Kidney (tissue), 14 donors: ENCODE measurements around the gene NCKIPSD. TPM values are rescaled to one million over a fixed set of nuclear protein-coding genes. Genes with fewer than 3 reads are reported as not detected.

Source experiments
- DNase-seq, 5 donors: peaks; one replicate each; pipeline ENCODE4 v3.0.0-alpha.2; 2013 to 2020
- FAIRE-seq: peaks from 2 replicates; lab custom pipeline; 2012; peaks lifted over from hg19 to GRCh38; lab: Jason Lieb, UNC
- H3K27ac ChIP-seq, 2 donors: one replicate each; pipeline ENCODE4 v1.7.0; 2013; ENCODE audit warnings: low read depth in 2 of 2, low read length in 2 of 2, inconsistent platforms in 1 of 2
- H3K27me3 ChIP-seq: one replicate; pipeline ENCODE4 v1.7.1; 2013; ENCODE audit warnings: low read length, inconsistent platforms; ENCODE audit not compliant: control insufficient read depth, insufficient read depth
- H3K36me3 ChIP-seq, 3 donors: one replicate each; pipeline versions ENCODE4 v1.7.0 to v1.7.1; 2013; ENCODE audit warnings: low read length in 3 of 3, control low read depth in 1 of 3, inconsistent platforms in 1 of 3; ENCODE audit not compliant: insufficient read depth in 3 of 3, control insufficient read depth in 2 of 3
- H3K4me1 ChIP-seq, 3 donors: one replicate each; pipeline versions ENCODE4 v1.7.0 to v1.7.1; 2013; ENCODE audit warnings: low read length in 3 of 3, inconsistent platforms in 1 of 3, low read depth in 1 of 3; ENCODE audit not compliant: control insufficient read depth in 2 of 3, insufficient read depth in 2 of 3
- H3K4me3 ChIP-seq, 3 donors: one replicate each; pipeline versions ENCODE4 v1.7.0 to v1.8.1; 2013; ENCODE audit warnings: low read length in 3 of 3, control low read depth in 1 of 3, inconsistent platforms in 1 of 3
- H3K9ac ChIP-seq, 3 donors: one replicate each; pipeline versions ENCODE4 v1.7.0 to v1.7.1; 2013; ENCODE audit warnings: low read length in 3 of 3, control low read depth in 1 of 3, inconsistent platforms in 1 of 3
- H3K9me3 ChIP-seq, 3 donors: one replicate each; pipeline versions ENCODE4 v1.7.0 to v1.7.1; 2013; ENCODE audit warnings: low read length in 3 of 3, control low read depth in 1 of 3, inconsistent platforms in 1 of 3; ENCODE audit not compliant: control insufficient read depth in 2 of 3, insufficient read depth in 1 of 3
- intact Hi-C: fragments of 100-400 bp; cut with DNase I; formaldehyde crosslinking; loops from one replicate; pipeline ENCODE4 v1.11.1; 2022
- polyA plus RNA-seq: library from polyadenylated mRNA; stranded (reverse); fragments of 350-450 nt; fragmentation: Illumina TruSeq; extraction: RNeasy Lipid Tissue Mini Kit (QIAGEN cat#74804); gene quantifications from one replicate; pipeline ENCODE4 v1.2.3, GENCODE V29; 2014; ENCODE audit warnings: low read depth, low replicate concordance; ENCODE audit not compliant: insufficient read depth
- total RNA-seq: library from RNA; stranded (reverse); fragmentation: NEBNext Ultra II Directional; extraction: Animal tissue kit (Norgen Biotek cat#: 25700); gene quantifications from one replicate; pipeline ENCODE4 v1.2.1, GENCODE V29; 2021
- TF ChIP-seq, protein P1 (sequence below): IDR thresholded peaks from 3 replicates; pipeline ENCODE4 v1.5.1; 2012; ENCODE audit warnings: mild to moderate bottlenecking, moderate library complexity, borderline replicate concordance; ENCODE audit not compliant: insufficient read depth; ENCODE audit errors: extremely low read depth
- donor health status: control.
- donor health status: control.
- donor health status: control.
- donor health status: control.
- donor health status: control.
- donor health status: DM: yes; HTN: yes; CAD: no.
- donor health status: Normal renal cell carcinoma (clear cell type).

Gene NCKIPSD
- total and polyA plus RNA-seq, 2 donors from 2014 or later = 24.0 to 31.2 TPM

DNA sequence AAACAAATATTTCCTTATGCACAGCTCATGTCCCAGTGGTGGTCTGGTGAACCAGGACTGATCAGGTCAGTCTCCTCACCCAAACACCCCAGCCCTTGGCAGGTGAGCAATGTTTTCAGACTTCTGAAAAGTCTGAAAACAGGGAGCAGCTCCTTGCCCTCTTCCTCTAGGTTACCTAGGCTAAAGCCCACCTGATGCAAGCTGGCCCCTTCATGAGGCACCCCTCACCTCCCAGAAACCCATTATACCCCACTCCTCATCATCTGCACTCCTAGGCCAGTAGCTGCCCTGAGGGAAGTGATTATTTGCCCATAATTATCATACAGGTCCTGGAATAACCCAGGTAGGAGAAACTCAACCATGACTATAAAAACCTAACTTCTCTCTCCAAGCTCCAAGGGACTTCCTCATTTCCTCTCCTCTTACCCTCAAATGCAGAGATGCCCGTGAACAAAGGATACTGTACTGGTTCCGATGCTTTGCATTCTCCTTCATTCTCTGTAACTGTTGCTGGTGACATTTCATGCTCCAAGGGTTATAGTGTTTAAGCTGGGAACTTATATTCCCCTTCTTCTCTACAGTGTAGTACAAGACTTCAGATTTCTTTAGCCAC, 5.2 kb upstream of the NCKIPSD start:
- no peak for DNase-seq
- H3K4me1 ChIP-seq = peaks cover 0 to 13% (median 7%) of the 10 kb centered on the region in 3 donors
- intact Hi-C loops = no loop called here
- H3K9me3 ChIP-seq = no peaks in the 10 kb centered on the region
- no peak overlapping the region for H3K4me3 ChIP-seq
- H3K9ac ChIP-seq = no peak overlapping the region
- no peaks in the 10 kb centered on the region for H3K27me3 ChIP-seq
- TF ChIP-seq, protein P1, sequence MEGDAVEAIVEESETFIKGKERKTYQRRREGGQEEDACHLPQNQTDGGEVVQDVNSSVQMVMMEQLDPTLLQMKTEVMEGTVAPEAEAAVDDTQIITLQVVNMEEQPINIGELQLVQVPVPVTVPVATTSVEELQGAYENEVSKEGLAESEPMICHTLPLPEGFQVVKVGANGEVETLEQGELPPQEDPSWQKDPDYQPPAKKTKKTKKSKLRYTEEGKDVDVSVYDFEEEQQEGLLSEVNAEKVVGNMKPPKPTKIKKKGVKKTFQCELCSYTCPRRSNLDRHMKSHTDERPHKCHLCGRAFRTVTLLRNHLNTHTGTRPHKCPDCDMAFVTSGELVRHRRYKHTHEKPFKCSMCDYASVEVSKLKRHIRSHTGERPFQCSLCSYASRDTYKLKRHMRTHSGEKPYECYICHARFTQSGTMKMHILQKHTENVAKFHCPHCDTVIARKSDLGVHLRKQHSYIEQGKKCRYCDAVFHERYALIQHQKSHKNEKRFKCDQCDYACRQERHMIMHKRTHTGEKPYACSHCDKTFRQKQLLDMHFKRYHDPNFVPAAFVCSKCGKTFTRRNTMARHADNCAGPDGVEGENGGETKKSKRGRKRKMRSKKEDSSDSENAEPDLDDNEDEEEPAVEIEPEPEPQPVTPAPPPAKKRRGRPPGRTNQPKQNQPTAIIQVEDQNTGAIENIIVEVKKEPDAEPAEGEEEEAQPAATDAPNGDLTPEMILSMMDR = no peak
- peaks cover 25 to 58% (median 39%) of the 10 kb centered on the region in 3 donors for H3K36me3 ChIP-seq
- no peak overlapping the region for H3K27ac ChIP-seq
- FAIRE-seq = no peak

DNA sequence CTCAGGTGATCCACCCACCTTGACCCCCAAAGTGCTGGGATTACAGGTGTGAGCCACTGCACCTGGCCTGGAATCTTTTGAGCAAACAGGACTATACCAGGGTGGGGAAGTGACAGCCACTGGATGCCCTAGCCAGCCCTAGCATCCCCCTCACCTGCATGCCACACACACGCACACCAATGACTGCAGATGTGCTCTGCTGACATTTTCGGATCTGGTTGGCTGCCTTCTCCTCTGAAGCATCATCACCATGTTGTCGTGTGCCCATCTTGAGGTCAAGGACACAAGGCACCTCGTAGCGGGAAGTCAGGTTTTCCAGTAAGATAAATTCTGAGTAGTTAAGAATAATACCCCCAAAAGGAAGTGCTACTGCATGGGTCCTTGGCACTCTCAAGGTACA, 3.7 kb upstream of the NCKIPSD start:
- DNase-seq = no peak
- Histone ChIP-seq H3K27me3 (no peaks in the 10 kb centered on the region), H3K27ac (no peak overlapping the region), H3K4me3 (no peak overlapping the region), H3K9ac (no peak overlapping the region), H3K36me3 (peaks cover 25 to 58% (median 36%) of the 10 kb centered on the region in 3 donors), H3K9me3 (no peaks in the 10 kb centered on the region), H3K4me1 (peaks cover 0 to 10% (median 9%) of the 10 kb centered on the region in 3 donors)
- no peak for FAIRE-seq
- TF ChIP-seq, protein P1 = no peak
- intact Hi-C loops = no loop called here

DNA sequence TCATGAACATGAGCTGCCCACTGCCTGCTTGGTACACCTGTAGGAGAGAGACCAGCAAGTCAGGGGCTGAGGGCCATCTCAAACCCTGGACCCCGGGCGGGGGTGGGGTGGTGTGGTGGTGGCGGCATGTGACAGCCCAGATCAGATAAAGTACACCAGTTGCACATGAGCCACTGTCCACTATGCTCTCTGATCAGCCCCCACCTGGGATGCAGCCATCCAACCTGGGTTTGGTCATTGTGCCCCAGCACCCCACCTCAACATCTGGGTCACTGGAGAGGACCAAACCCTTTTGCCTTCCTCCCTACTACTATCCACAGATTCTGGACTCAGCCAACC, 3.0 kb upstream of the NCKIPSD start:
- Histone ChIP-seq H3K36me3 (peaks cover 25 to 52% (median 36%) of the 10 kb centered on the region in 3 donors), H3K27ac (no peak overlapping the region), H3K4me3 (no peak overlapping the region), H3K9ac (no peak overlapping the region), H3K9me3 (no peaks in the 10 kb centered on the region), H3K27me3 (no peaks in the 10 kb centered on the region), H3K4me1 (peaks cover 0 to 15% (median 13%) of the 10 kb centered on the region in 3 donors)
- FAIRE-seq (no peak), DNase-seq (no peak)
- intact Hi-C loops = no loop called here
- TF ChIP-seq, protein P1 = no peak
